Posterior vena cava (tissue), 2 donors: ENCODE results near the gene CNIH2. TPM values are rescaled to one million over a fixed set of nuclear protein-coding genes. Genes with fewer than 3 reads are reported as not detected.
"Not testable (repeated sequence)": the region's sequence is repeated elsewhere in the genome, so short reads cannot be mapped to it uniquely, and the experiment has no call there.

ENCODE experiments used
- DNase-seq: peaks from one replicate; pipeline ENCODE4 v3.0.0-alpha.2; 2020; ENCODE audit warnings: low spot score
- intact Hi-C, 2 donors: fragments of 100-400 bp; cut with DNase I; formaldehyde crosslinking; loops; one replicate each; pipeline versions ENCODE4 v1.14.1 to v1.14.2; 2022 to 2023
- total RNA-seq, 2 donors: library from RNA; stranded (reverse); fragmentation: NEBNext Ultra II Directional; extraction: Animal tissue kit (Norgen Biotek cat#: 25700); gene quantifications; one replicate each; pipeline ENCODE4 v1.2.1, GENCODE V29; 2021
- donor health status: DM: yes; HTN: yes; CAD: no.
- donor health status: DM: yes; HTN: yes; CAD: no.

The CNIH2 gene
- total RNA-seq, 2 donors from 2014 or later, result not detected

DNA sequence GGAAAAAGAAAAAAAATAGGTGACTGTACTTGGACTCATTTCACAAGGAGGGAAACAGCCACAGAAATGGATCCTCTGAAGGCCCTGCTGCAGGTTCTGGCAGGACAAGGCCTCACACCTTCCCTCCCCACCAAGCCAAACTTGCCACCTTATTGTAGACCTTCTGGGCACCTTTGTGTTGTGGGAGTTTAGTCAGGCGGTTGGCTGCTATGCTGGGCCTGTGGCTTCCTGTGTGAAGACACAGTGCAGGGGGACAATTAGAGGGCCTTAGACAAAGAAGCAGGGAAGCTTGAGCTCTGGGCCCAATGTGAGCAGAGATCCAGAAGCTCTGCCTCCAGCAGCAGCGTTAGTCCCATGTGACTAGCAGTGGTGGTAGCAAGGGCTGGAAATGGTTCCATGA, 5.4 kb upstream of the CNIH2 start:
- no peak for DNase-seq
- intact Hi-C loops, result no loop called here

DNA sequence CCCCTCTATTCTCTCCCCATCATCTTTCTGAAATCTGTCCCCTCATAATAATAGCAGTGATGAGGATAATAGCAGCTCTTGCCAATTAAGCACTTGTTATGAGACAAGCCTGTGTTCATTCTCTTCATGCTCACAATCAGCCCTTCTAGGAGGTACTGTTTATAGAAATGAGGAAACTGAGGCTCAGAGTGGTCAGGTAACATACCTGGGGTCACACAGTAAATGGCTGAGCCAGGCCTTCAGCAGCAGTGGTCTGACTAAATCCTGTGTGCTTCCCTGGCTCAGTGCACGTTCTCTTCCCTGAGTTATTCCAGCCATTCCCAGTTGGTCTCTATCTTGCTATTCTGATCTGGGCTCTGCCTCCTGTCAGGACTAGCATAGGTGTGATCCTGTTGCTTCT, 3.8 kb upstream of the CNIH2 start:
- intact Hi-C loops, result no loop called here
- DNase-seq, result no peak

DNA sequence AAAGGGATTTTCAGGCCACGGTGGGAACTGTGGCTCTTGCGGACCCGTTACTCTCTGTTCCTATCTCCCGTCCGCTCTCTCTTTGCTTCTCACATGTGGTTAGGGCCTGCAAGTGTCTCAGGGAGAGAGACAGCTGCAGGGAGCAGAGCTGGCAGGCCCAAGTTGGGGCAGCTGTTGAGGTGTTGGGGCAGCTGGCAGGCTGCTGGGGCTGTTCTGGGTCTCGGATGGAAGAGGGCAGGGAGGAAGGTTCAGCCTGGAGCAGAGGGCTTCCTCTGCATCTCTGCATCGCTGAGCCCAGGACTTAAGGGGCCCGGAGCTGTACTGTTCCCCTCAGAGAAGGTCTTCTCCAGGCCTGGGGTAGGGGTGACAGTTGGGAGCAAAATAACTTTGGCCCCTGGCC, 2.6 kb upstream of the CNIH2 start:
- intact Hi-C loops, result no loop called here
- DNase-seq, result no peak

GRCh38 chr11:66275984-66276612, 1.9 kb upstream of the CNIH2 start:
- intact Hi-C loops, result no loop called here
- DNase-seq, result no peak

GRCh38 chr11:66276619-66277018, 1.4 kb upstream of the CNIH2 start:
- DNase-seq, intact Hi-C loops: not testable (repeated sequence)

DNA sequence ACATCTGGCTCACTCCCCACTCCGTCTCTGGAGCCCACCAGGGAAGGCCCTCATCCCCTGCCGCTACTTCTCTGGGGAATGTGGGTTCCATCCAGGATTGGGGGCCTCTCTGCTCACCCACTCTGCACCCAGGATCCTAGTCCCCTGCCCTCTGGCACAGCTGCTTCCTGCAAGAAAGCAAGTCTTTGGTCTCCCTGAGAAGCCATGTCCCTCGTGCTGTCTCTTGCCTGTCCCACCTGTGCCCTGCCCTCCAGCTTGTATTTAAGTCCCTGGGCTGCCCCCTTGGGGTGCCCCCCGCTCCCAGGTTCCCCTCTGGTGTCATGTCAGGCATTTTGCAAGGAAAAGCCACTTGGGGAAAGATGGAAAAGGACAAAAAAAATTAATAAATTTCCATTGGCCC, 911 bp upstream of the CNIH2 start:
- DNase-seq, intact Hi-C loops: not testable (repeated sequence)

GRCh38 chr11:66278363-66279091, 552 bp downstream of the CNIH2 start:
- intact Hi-C loops, result no loop called here
- no peak for DNase-seq

GRCh38 chr11:66279092-66279734, 1.2 kb downstream of the CNIH2 start:
- intact Hi-C loops, result no loop called here
- DNase-seq, result no peak

DNA sequence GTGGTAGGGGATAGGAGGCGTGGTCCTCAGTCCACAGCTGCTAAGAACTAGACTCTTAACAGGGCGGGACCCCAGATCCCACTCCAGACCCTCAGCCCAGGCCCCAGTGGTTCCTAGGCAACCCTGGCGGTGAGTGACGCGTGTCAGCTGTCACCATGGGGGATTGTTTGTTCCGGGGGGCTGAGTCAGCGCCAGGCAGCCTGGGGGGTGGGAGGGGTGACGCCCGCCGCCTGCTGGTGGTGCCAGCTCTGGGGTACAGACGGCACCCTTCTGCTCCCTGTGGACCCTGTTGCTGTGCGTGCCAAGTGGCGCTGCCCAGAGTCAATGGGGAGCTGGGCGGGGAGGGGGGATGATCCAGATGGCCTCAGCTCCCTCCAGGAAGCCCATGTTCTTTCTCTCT, 2.5 kb downstream of the CNIH2 start:
- intact Hi-C loops, result loop anchor here in 1 of 2 donors (10.0 kb wide), 1 partner anchor 56 kb away; no protein-coding TSS in a partner anchor
- no peak for DNase-seq

DNA sequence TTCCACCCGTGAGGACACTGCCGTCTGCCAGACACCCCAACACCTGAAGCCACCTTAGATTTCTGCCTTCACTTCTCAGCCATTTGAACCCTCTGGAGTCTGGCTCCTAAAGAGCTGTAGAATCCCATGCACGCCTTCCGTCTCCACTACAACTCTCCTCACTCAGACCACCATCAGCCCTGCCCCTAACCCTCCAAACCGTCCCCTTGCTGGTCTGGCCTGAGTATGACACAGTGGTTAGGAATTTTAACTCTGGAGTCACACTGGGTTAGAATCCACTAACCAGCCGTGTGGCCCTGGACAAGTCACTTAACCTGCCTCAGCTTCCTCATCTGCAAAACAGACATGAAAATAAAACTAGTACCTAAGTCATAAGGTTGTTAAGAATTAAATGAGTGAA, 3.0 kb downstream of the CNIH2 start:
- no peak for DNase-seq
- intact Hi-C loops, result loop anchor here in 1 of 2 donors (10.0 kb wide), 1 partner anchor 56 kb away; no protein-coding TSS in a partner anchor

DNA sequence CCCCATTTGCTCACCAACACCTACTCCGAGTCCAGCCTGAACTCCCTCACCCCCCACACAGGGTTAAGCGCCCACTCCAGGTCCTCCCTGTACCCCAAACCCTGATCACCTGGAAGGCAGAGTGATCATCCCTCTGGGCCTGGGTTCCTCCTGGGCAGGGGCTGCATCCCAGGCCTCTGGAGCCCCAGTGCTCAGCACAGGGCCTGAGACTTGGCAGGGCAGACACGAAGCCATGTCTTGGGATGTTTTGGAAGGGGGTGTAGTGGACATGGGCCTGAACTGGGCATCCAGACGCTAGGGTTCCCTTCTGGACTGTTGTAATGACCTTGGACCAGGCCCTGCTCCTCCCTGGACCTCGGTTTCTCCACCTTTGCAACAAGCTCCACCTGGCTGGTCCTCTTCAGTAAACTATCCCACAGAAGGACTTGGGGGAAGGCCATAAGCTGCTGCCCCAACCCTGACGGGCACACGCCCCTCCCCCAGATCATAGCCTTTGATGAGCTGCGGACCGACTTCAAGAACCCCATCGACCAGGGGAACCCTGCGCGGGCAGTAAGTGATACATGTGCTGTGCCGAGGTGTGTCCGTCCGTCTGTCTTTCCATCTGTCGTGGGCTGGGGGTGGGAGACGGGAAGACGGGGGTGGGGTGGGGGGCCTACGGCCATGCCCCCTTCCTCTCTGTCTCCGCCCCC, 3.9 kb downstream of the CNIH2 start:
- DNase-seq, result no peak
- intact Hi-C loops, result loop anchor here in 1 of 2 donors (10.0 kb wide), 1 partner anchor 57 kb away; no protein-coding TSS in a partner anchor

DNA sequence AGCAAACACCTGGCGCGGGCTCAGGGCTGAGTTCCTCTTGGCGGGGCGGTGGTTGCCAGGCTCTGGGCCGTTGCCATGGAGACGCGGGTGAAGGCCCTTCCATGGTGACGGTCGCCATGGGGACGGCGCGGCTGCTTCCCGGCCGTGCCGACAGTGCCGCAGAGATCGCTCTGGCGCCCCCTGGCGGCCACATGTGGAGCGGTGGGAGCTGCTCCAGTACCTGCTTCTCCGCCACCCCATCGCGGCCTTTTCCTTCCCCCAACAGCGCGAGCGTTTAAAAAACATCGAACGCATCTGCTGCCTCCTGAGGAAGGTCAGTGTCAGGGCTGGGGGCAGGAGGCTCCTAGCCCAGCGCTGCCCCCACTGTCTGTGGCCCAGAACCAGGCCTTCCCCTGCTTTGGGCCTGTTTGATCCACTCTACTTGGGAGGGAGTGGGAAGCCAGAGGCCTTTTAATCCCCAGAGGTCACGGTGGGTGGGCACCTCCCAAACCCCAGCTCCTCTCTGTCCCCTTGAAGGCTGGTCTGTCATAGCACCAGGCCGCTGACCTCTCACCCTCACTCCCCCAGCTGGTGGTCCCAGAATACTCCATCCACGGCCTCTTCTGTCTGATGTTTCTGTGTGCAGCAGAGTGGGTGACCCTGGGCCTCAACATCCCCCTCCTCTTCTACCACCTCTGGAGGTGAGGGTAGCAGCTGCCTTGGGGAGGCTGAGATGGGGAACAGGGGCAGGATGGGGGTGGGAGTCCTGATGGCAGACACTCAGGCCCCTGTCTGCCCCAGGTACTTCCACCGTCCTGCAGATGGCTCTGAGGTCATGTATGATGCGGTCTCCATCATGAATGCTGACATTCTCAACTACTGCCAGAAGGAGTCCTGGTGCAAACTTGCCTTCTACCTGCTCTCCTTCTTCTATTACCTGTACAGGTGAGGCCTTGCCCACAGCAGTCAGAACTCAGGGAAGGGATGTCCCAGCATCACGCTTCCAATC, 4.8 kb downstream of the CNIH2 start:
- peak; percentile 100 for DNase-seq
- intact Hi-C loops, result loop anchor here in 1 of 2 donors (10.0 kb wide), 1 partner anchor 58 kb away; no protein-coding TSS in a partner anchor

- DNase-seq, result no peak
- intact Hi-C loops, result loop anchor here in 1 of 2 donors (10.0 kb wide), 1 partner anchor 59 kb away; no protein-coding TSS in a partner anchor
Measured at GRCh38 chr11:66283461-66284105, 5.6 kb downstream of the CNIH2 start.

GRCh38 chr11:66284526-66285078, 6.6 kb downstream of the CNIH2 start:
- intact Hi-C loops, result loop anchor here in 1 of 2 donors (10.0 kb wide), 1 partner anchor 60 kb away; no protein-coding TSS in a partner anchor
- no peak for DNase-seq

GRCh38 chr11:66285250-66285947, 7.4 kb downstream of the CNIH2 start:
- no peak for DNase-seq
- intact Hi-C loops, result loop anchor here in 1 of 2 donors (10.0 kb wide), 1 partner anchor 61 kb away; no protein-coding TSS in a partner anchor

- DNase-seq, result no peak
- intact Hi-C loops, result loop anchor here in 1 of 2 donors (10.0 kb wide), 1 partner anchor 62 kb away; no protein-coding TSS in a partner anchor
Measured at GRCh38 chr11:66286699-66287098, 8.7 kb downstream of the CNIH2 start.
